ENCODE data around the gene NCMAP.

Gene NCMAP

DNA sequence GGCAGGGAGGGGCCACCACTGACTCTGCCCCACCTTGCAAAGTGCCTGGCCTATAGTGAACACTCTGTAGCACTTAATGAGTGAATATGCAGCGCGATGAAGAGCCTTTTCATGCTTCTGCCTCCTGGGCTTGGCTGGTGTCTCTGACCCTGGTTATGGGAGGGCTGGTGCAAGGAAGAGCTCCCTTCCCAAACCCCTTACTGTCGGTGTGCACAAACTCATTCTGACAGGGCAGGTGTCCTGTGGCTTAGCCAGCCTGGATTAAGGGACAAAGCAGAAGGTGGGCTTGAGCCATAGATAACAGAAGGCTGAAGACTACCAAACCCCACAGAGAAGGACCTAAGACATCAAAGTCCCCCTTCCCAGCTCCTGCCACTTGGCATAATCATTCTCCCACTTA is 2.0 kb upstream of the NCMAP start:
- Histone ChIP-seq H3K4me2 (ENCODE audit: low read length) (no peak overlapping the region), H3K27ac (no peak overlapping the region), H3K4me1 (no peaks in the 10 kb centered on the region), H3K79me2 (no peaks in the 10 kb centered on the region), H2AFZ (no peak overlapping the region), H3K36me3 (ENCODE audit: control insufficient read depth, insufficient read depth, low read length) (no peaks in the 10 kb centered on the region), H3K4me3 (ENCODE audit: low read depth, low read length) (no peak overlapping the region), H3K9ac (no peak overlapping the region), H3K27me3 (ENCODE audit: control insufficient read depth, insufficient read depth, low read length) (no peaks in the 10 kb centered on the region), H3K9me3 (ENCODE audit: control insufficient read depth, low read length) (no peaks in the 10 kb centered on the region)
- TF ChIP-seq, protein P1, sequence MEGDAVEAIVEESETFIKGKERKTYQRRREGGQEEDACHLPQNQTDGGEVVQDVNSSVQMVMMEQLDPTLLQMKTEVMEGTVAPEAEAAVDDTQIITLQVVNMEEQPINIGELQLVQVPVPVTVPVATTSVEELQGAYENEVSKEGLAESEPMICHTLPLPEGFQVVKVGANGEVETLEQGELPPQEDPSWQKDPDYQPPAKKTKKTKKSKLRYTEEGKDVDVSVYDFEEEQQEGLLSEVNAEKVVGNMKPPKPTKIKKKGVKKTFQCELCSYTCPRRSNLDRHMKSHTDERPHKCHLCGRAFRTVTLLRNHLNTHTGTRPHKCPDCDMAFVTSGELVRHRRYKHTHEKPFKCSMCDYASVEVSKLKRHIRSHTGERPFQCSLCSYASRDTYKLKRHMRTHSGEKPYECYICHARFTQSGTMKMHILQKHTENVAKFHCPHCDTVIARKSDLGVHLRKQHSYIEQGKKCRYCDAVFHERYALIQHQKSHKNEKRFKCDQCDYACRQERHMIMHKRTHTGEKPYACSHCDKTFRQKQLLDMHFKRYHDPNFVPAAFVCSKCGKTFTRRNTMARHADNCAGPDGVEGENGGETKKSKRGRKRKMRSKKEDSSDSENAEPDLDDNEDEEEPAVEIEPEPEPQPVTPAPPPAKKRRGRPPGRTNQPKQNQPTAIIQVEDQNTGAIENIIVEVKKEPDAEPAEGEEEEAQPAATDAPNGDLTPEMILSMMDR (IDR thresholded peaks at IDR 0.05): no peak

DNA sequence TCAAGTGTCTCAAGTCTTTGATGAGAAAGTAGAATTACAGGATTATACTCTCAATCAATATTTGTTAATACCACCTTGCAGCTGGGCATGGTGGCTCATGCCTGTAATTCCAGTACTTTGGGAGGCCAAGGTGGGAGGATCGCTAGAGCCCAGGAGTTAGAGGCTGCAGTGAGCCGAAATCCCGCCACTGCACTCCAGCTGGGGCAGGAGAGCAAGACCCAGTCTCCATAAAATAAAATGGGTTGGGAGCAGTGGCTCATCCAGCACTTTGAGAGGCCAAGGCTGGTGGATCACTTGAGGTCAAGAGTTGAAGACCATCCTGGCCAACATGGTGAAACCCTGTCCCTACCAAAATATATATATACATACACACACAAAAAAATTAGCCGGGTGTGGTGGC is 1.2 kb upstream of the NCMAP start:
- H3K9me3 ChIP-seq (ENCODE audit: control insufficient read depth, low read length): no peaks in the 10 kb centered on the region
- H3K4me3 ChIP-seq (ENCODE audit: low read depth, low read length): no peak overlapping the region
- H3K79me2 ChIP-seq: no peaks in the 10 kb centered on the region
- no peaks in the 10 kb centered on the region for H3K36me3 ChIP-seq (ENCODE audit: control insufficient read depth, insufficient read depth, low read length)
- H3K27ac ChIP-seq: no peak overlapping the region
- no peaks in the 10 kb centered on the region for H3K4me1 ChIP-seq
- H3K4me2 ChIP-seq (ENCODE audit: low read length): no peak overlapping the region
- TF ChIP-seq, protein P1 (IDR thresholded peaks at IDR 0.05): no peak
- no peak overlapping the region for H2AFZ ChIP-seq
- no peak overlapping the region for H3K9ac ChIP-seq
- H3K27me3 ChIP-seq (ENCODE audit: control insufficient read depth, insufficient read depth, low read length): no peaks in the 10 kb centered on the region

DNA sequence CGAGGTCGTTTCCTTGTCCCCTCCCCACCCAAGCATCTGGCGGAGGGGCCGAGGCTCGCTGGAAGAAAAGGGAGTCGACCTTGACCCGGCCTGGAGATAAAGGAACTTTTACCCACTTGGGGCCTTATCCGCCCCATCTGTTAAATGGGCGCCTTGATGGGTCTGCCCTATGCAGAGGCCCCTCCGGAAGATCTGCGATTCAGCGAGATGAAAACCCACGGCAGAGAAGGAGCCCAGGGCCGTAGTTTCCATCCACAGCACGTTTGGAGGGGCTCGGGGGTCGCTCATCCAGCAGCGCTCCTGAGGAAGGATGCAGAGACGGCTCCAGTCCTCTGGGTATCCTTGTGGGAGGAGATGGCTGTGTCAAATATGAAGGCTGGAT is 518 bp downstream of the NCMAP start:
- TF ChIP-seq, protein P1 (IDR thresholded peaks at IDR 0.05): no peak
- Histone ChIP-seq H2AFZ (no peak overlapping the region), H3K4me2 (ENCODE audit: low read length) (peak overlapping the region; percentile 52), H3K27ac (no peak overlapping the region), H3K4me1 (no peaks in the 10 kb centered on the region), H3K79me2 (no peaks in the 10 kb centered on the region), H3K27me3 (ENCODE audit: control insufficient read depth, insufficient read depth, low read length) (no peaks in the 10 kb centered on the region), H3K36me3 (ENCODE audit: control insufficient read depth, insufficient read depth, low read length) (no peaks in the 10 kb centered on the region), H3K9me3 (ENCODE audit: control insufficient read depth, low read length) (no peaks in the 10 kb centered on the region), H3K9ac (no peak overlapping the region), H3K4me3 (ENCODE audit: low read depth, low read length) (no peak overlapping the region)

DNA sequence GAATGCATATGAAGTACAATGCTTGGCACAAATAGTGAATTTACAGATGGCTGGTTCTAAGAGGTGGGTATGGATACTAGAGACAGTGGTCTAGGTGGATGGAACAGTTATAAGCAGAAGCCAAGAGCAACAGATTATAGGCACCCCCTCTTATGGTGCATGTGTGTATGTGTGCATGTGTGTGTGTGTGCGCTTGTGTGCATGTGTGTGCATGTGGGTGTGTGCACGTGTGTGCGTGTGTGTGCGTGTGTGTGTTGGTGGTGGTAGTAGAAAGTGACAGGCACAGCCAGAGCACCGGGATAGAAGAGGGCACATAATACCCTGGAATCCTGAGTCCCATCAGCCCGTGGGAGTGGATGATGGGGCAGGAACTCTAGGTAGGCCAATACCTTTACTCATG is 1.3 kb downstream of the NCMAP start:
- H3K27me3 ChIP-seq (ENCODE audit: control insufficient read depth, insufficient read depth, low read length): no peaks in the 10 kb centered on the region
- H2AFZ ChIP-seq: no peak overlapping the region
- no peak overlapping the region for H3K4me3 ChIP-seq (ENCODE audit: low read depth, low read length)
- no peak overlapping the region for H3K27ac ChIP-seq
- no peaks in the 10 kb centered on the region for H3K9me3 ChIP-seq (ENCODE audit: control insufficient read depth, low read length)
- no peaks in the 10 kb centered on the region for H3K36me3 ChIP-seq (ENCODE audit: control insufficient read depth, insufficient read depth, low read length)
- H3K4me2 ChIP-seq (ENCODE audit: low read length): no peak overlapping the region
- H3K79me2 ChIP-seq: no peaks in the 10 kb centered on the region
- no peak overlapping the region for H3K9ac ChIP-seq
- no peaks in the 10 kb centered on the region for H3K4me1 ChIP-seq
- TF ChIP-seq, protein P1 (IDR thresholded peaks at IDR 0.05): no peak

DNA sequence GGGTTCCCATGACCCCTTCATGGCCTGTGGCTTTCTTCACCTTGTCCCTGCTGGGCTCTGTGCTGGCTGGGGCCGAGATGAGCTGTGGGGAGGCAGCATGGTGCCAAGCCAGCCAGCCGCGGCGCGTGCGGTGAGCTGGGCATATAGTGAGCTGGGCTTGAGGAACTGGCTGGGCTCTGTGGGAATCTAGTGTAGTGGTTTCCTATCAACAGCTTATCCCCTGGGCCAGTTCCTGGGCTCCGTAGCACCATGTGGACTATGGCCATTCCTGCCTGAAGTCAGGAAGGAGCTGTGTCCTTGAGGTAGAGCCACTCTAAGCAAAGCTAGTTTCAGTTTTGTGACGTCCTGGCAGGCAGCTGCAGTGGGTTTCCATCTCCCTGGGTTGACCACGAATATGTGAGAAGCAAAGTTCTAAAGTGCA is 1.8 kb downstream of the NCMAP start:
- H3K9me3 ChIP-seq (ENCODE audit: control insufficient read depth, low read length): no peaks in the 10 kb centered on the region
- H3K9ac ChIP-seq: no peak overlapping the region
- H3K27ac ChIP-seq: no peak overlapping the region
- no peak overlapping the region for H2AFZ ChIP-seq
- H3K36me3 ChIP-seq (ENCODE audit: control insufficient read depth, insufficient read depth, low read length): no peaks in the 10 kb centered on the region
- H3K4me2 ChIP-seq (ENCODE audit: low read length): no peak overlapping the region
- H3K4me3 ChIP-seq (ENCODE audit: low read depth, low read length): no peak overlapping the region
- TF ChIP-seq, protein P1 (IDR thresholded peaks at IDR 0.05): no peak
- no peaks in the 10 kb centered on the region for H3K27me3 ChIP-seq (ENCODE audit: control insufficient read depth, insufficient read depth, low read length)
- no peaks in the 10 kb centered on the region for H3K4me1 ChIP-seq
- H3K79me2 ChIP-seq: no peaks in the 10 kb centered on the region
